OCI-LY1 (cell line): ENCODE measurements around the gene TLK2.
"Not testable (repeated sequence)": the region's sequence is repeated elsewhere in the genome, so short reads cannot be mapped to it uniquely, and the experiment has no call there.

Source experiments
- H2AFZ ChIP-seq: fragments of 200-600 bp; sonication (generic), shearing (Covaris generic); 2 replicates; pipeline ENCODE4 v1.6.0; 2014; ENCODE audit warnings: antibody characterized with exemption, mild to moderate bottlenecking, low read length
- H3F3A ChIP-seq: fragments of 200-600 bp; sonication (generic), shearing (Covaris generic); 2 replicates; pipeline ENCODE4 v1.6.0; 2014; ENCODE audit warnings: mild to moderate bottlenecking, antibody characterized with exemption, low read length, moderate library complexity; ENCODE audit not compliant: insufficient read depth
- H3K27ac ChIP-seq: fragments of 200-600 bp; sonication (generic); 2 replicates; pipeline ENCODE4 v1.5.1; 2014; ENCODE audit warnings: low read length, mixed run types, mild to moderate bottlenecking, low read depth; ENCODE audit not compliant: poor library complexity, severe bottlenecking
- H3K27me3 ChIP-seq: fragments of 200-600 bp; sonication (generic); 2 replicates; pipeline ENCODE4 v1.6.0; 2014; ENCODE audit warnings: antibody characterized with exemption, mild to moderate bottlenecking, low read length, moderate library complexity; ENCODE audit not compliant: insufficient read depth
- H3K36me3 ChIP-seq: fragments of 200-600 bp; sonication (generic); 2 replicates; pipeline ENCODE4 v1.6.1; 2014; ENCODE audit warnings: mild to moderate bottlenecking, antibody characterized with exemption, low read length, moderate library complexity, mixed read lengths; ENCODE audit not compliant: insufficient read depth
- H3K4me1 ChIP-seq: fragments of 200-600 bp; sonication (generic); 2 replicates; pipeline ENCODE4 v1.5.1; 2014; ENCODE audit warnings: mild to moderate bottlenecking, low read length, moderate library complexity; ENCODE audit not compliant: insufficient read depth, severe bottlenecking
- H3K4me2 ChIP-seq: fragments of 200-600 bp; sonication (generic), shearing (Covaris generic); 2 replicates; pipeline ENCODE4 v1.6.1; 2014; ENCODE audit warnings: low read length
- H3K4me3 ChIP-seq: fragments of 200-600 bp; sonication (generic); 2 replicates; pipeline ENCODE4 v1.5.1; 2014; ENCODE audit warnings: low read length, low read depth, mild to moderate bottlenecking, mixed read lengths; ENCODE audit not compliant: poor library complexity, severe bottlenecking
- H3K79me2 ChIP-seq: fragments of 200-600 bp; shearing (Covaris generic); 2 replicates; pipeline ENCODE4 v1.6.1; 2016; ENCODE audit warnings: mixed run types, low read length, mixed read lengths; ENCODE audit not compliant: insufficient read depth
- H3K9ac ChIP-seq: fragments of 200-600 bp; sonication (generic), shearing (Covaris generic); 2 replicates; pipeline ENCODE4 v1.6.1; 2014; ENCODE audit warnings: mild to moderate bottlenecking, low read length, mixed read lengths
- H3K9me2 ChIP-seq: fragments of 200-600 bp; sonication (generic), shearing (Covaris generic); 2 replicates; pipeline ENCODE4 v1.6.1; 2014; ENCODE audit warnings: low read depth, mild to moderate bottlenecking, low read length, mixed read lengths
- H3K9me3 ChIP-seq: fragments of 200-600 bp; shearing (Covaris generic); 2 replicates; pipeline ENCODE4 v1.6.1; 2014; ENCODE audit warnings: low read length, mixed read lengths
- H4K20me1 ChIP-seq: fragments of 200-600 bp; sonication (generic), shearing (Covaris generic); 2 replicates; pipeline ENCODE4 v1.6.0; 2016; ENCODE audit warnings: mild to moderate bottlenecking, low read length; ENCODE audit not compliant: insufficient read depth

The TLK2 gene

DNA sequence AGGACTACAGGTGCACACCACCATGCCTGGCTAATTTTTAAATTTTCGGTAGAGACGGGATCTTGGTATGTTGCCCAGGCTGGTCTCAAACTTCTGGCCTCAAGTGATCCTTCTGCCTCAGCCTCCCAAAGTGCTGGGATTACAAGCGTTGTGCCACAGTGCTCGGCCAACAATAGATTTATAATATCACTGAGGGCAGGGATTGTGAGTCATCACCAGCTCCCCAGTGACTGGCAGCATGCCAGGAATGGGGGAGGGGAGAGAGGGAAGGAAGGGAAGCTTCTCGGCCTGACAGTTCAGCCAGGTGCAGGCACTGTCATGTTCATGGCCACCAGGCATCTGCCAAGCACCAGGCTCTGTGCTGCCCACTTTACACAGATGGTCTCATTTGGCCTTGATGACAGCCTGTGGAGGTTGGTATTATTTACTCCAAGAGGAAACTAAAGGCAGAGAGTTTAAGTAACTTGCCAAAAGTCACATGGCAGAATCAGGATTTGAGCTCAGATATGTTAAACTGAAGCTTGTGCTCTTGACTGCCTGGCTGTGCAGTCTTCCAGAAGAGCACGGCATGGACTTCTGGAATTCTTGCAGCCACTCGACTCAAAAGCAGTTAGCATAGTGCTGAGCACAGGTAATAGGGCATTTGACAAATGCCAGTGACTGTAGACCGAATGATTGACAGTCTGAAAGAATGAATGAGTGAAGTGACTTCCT, 7.8 kb upstream of the TLK2 start:
- H3K9me2 ChIP-seq, H3F3A ChIP-seq, H3K27me3 ChIP-seq, H3K36me3 ChIP-seq, H3K79me2 ChIP-seq, H2AFZ ChIP-seq, H3K4me3 ChIP-seq, H3K9me3 ChIP-seq, H4K20me1 ChIP-seq: not testable (repeated sequence)
- peak overlapping the region; percentile 46; the same call in 1 of the 2 replicates for H3K4me2 ChIP-seq
- peak overlapping the region; percentile 48; the same call in 1 of the 2 replicates for H3K9ac ChIP-seq
- H3K4me1 ChIP-seq = peaks cover 50% of the 10 kb centered on the region
- H3K27ac ChIP-seq = peak overlapping the region; percentile 95

DNA sequence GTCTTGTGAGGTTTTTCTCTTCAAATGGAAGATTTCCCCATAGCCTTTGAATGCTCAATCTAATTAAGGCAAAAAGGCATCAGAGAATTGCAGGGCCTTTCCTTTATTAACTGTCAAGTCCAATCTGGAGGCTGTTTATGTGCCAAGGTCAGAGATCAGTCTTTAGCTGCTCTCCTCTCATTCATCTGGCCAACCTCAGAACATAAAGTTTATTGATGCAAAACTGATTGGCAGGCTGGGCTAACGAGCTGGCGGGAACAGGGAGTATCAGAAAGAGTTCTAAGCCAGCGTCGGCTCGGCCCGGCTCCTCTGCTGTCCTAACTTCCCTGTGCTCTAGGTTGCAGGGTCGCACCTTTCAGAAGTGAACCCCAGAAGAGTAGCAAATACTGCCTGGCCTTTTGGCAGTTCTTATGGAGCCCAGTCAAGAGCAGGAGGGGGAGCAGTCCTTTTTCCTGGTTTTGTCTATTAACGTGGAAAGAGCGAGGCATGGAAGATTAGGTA, 7.2 kb upstream of the TLK2 start:
- not testable (repeated sequence) for H3K27me3 ChIP-seq, H3K79me2 ChIP-seq, H3F3A ChIP-seq, H3K9me2 ChIP-seq, H3K36me3 ChIP-seq, H3K9ac ChIP-seq, H3K9me3 ChIP-seq, H2AFZ ChIP-seq, H4K20me1 ChIP-seq, H3K4me3 ChIP-seq
- Histone ChIP-seq H3K27ac (peak overlapping the region; percentile 95), H3K4me1 (peaks cover 50% of the 10 kb centered on the region), H3K4me2 (peak overlapping the region; percentile 42; the same call in 1 of the 2 replicates)

DNA sequence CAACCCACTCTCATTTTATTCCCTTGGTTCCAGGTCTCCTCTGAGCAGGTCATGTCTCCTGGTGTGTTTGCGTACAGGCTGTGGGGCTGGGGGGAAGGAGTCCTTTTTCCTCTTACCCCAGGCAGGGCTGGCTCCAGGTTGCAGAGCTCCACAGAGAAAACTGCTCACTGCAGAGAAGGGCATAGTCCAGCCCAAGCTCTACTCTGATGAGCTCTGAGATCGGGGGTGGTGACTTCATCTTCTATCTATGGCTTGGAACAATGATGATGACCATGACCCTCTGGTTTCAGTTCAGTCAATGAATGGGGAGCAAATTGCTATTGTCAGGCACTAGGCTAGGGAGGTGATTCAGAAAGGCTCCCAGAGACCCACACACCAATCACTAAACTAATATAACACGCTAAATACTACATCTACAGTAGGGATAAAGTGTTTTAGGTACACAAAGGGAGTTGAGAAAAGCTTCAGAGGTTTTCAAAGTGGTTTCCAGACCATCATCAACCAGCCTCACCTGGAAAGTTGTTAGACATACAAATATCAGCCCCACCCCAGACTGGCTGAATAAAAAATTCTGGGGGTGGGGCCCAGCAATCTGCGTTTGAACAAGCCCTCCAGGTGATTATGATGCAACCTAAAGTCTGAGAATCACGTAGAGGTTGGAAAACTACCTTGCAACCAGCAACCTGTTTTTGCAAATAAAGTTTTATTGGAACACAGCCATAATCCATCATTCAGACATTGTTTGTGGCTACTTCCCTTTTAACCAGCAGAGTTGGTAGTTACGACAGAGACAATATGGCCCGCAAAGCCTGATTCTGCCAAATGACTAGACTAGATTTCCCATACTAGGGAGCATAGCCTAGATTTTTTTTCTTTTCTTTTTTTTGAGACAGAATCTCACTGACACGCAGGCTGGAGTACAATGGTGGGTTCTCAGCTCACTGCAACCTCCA, 5.3 kb upstream of the TLK2 start:
- peak overlapping the region; percentile 95 for H3K27ac ChIP-seq
- not testable (repeated sequence) for H3K9me2 ChIP-seq, H3K36me3 ChIP-seq, H3K9me3 ChIP-seq, H3K79me2 ChIP-seq, H3F3A ChIP-seq, H3K9ac ChIP-seq, H3K4me2 ChIP-seq, H3K27me3 ChIP-seq, H3K4me3 ChIP-seq, H4K20me1 ChIP-seq, H2AFZ ChIP-seq
- H3K4me1 ChIP-seq = peaks cover 61% of the 10 kb centered on the region

DNA sequence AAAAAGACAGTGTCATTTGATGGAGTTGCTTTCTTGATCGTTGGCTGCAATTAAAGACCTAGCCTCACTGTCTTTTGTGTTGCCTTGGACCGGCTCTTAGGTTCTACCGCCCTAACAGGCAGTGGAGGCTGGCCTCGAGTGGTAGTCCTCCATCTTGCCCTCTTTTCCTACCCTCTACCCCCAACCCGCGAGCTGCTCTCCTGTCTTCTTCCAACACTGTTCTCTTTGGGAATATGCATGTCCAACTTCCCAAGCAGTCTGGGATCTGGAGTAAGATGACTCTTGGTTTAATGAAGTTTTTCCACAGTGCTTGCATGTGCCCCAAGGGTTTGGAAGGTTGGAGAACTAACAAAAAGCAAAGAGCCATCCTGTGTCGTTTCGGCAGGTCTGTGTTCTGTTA, 1.5 kb upstream of the TLK2 start:
- not testable (repeated sequence) for H3K27me3 ChIP-seq, H3K9me3 ChIP-seq, H2AFZ ChIP-seq, H4K20me1 ChIP-seq, H3K9me2 ChIP-seq, H3F3A ChIP-seq
- H3K79me2 ChIP-seq = peaks cover 21% of the 10 kb centered on the region
- H3K9ac ChIP-seq = peak overlapping the region; percentile 89
- peak overlapping the region; percentile 77 for H3K27ac ChIP-seq
- H3K4me3 ChIP-seq = peak overlapping the region; percentile 92
- peaks cover 46% of the 10 kb centered on the region for H3K4me1 ChIP-seq
- H3K36me3 ChIP-seq = peaks cover 12% of the 10 kb centered on the region
- peak overlapping the region; percentile 70 for H3K4me2 ChIP-seq

DNA sequence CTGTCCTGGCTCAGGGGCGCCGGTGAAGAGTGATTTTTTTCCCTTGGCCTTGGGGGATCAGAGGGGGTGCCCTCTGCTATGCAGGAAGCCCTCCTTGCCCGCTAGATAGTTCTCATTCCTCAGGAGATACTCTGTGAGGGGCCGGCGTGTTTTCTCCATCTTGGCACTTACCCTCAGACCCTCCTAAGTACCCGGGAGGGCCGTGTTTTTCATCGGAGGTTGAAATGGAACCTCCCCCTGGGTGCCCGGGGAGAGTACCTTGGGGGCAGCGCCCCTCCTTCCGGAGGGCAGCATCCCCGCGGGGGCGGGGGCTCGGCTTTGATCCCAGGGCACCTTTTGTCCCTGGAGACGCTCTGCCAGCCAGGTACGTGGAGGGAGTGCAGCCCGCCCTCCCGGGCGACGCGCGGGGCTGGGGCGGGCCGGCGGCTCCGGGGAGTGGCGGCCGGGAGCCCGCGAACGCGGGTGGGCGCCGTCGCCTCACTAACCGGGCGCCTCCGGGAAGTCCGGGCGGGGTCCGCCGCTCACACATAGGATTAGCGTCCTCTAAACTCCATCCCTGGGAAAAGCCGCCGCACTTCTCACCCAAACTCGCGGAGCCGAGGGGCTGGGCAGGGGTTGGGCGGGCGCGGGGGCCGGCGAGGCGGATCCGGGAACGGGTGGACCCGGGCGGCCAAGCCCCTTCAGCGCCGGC, 762 bp upstream of the TLK2 start:
- H3F3A ChIP-seq, H3K9me3 ChIP-seq, H2AFZ ChIP-seq, H3K27me3 ChIP-seq, H4K20me1 ChIP-seq, H3K9me2 ChIP-seq: not testable (repeated sequence)
- peak overlapping the region; percentile 77 for H3K27ac ChIP-seq
- H3K79me2 ChIP-seq = peaks cover 24% of the 10 kb centered on the region
- H3K36me3 ChIP-seq = peaks cover 18% of the 10 kb centered on the region
- peak overlapping the region; percentile 89 for H3K9ac ChIP-seq
- peak overlapping the region; percentile 70 for H3K4me2 ChIP-seq
- H3K4me1 ChIP-seq = peaks cover 39% of the 10 kb centered on the region
- peak overlapping the region; percentile 92 for H3K4me3 ChIP-seq

DNA sequence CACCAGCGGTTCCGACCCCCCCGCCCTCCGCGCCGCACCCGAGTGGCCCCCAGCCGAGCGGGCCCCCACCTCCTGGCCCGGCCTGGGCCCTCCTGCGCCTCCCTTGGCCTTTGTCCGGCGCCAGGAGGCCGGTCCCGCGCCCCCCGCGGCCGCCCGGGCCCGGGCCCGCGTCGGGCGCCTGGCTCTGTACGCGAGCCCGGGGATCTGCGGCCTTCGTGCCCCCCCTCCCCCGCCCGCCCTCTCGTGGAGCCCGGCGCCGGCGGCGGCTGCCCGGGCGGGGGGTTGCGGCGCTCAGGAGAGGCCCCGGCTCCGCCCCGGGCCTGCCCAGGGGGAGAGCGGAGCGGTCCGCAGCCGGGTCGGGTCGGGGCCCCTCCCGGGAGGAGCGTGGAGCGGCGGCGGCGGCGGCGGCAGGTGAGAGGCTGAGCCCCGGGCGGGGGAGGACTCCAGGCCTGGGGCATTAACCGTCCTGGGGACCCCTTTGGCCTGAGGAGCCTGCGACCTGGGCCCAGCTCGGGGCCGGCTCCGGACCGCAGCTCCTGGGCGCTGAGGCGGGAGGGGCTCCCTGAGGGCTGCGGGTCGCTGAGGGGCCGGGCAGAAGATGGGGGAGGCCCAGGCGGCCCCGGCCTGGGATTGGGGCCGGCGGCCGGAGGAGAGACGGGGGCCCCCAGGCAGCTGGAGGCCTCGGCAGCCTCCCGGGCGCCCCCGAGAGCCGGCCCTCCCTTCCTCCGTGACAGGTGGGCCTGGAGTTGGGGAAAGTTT, 434 bp downstream of the TLK2 start:
- not testable (repeated sequence) for H3K9me3 ChIP-seq, H3K27me3 ChIP-seq, H4K20me1 ChIP-seq, H3K9me2 ChIP-seq, H2AFZ ChIP-seq, H3F3A ChIP-seq
- peak overlapping the region; percentile 70 for H3K27ac ChIP-seq
- peaks cover 29% of the 10 kb centered on the region for H3K4me1 ChIP-seq
- peak overlapping the region; percentile 98 for H3K4me2 ChIP-seq
- H3K79me2 ChIP-seq = peaks cover 28% of the 10 kb centered on the region
- H3K9ac ChIP-seq = peak overlapping the region; percentile 92
- H3K36me3 ChIP-seq = peaks cover 22% of the 10 kb centered on the region
- H3K4me3 ChIP-seq = peak overlapping the region; percentile 92
